ENCODE data around the gene CEP131. TPM values are rescaled to one million over a fixed set of nuclear protein-coding genes. Genes with fewer than 3 reads are reported as not detected.

CEP131 gene
- total and polyA plus RNA-seq, 2 of the 8 experiments (the other 6 are each of a cell fraction or from before 2014, with no cell fraction given) = 5.9 to 23.2 TPM

DNA sequence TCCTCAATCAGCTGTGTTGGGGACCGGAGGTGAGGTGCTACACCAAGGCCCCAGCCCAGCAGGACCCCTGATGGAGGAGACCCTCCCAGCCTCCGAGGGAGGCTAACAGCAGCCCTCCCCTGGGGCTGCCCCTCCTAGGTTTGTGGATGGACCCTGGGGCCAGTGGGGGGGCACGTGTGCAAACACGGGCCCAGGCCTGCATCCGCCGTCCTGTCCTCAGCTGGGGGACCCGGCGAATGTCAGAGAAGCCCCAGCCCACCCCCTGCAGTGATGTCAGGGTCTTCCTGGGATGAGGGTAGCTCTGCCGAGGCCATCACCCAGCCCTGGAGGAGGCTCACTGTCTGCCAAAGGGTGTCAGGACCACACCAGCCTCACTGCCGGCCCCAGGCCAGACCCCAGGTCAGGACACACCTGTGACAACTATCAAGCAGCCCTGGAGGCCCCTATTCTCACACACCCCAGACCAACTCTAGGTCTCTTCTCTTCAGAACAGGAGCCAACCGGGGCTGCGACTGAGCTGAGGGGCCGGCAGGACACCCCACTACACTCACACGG is 26.7 kb downstream of the CEP131 start:
- Histone ChIP-seq H3K23me2 (ENCODE audit: low read depth, low read length) (no peaks in the 10 kb centered on the region), H3K9ac (replicated peaks in 1 of 4; ENCODE audit: extremely low read depth in 1 of 4, low read depth in 3 of 4, low read length in 3 of 4) (no peak overlapping the region), H3K79me1 (ENCODE audit: low read depth, low read length) (no peaks in the 10 kb centered on the region), H3K27ac (ENCODE audit: low read depth, low read length) (no peak overlapping the region), H4K91ac (replicated peaks; ENCODE audit: insufficient read length, low read length) (no peak overlapping the region), H2BK12ac (ENCODE audit: low read depth, low read length) (no peak overlapping the region), H3K14ac (ENCODE audit: insufficient read length) (no peak overlapping the region), H4K5ac (ENCODE audit: insufficient read length, low read depth, low read length) (no peak overlapping the region), H2AFZ (ENCODE audit: low read length) (no peak overlapping the region), H3K56ac (replicated peaks; ENCODE audit: insufficient read length, low read depth, low read length) (no peak overlapping the region), H2BK120ac (replicated peaks; ENCODE audit: low read depth, low read length) (no peak overlapping the region), H3K36me3 (ENCODE audit: control insufficient read depth in 2 of 4, insufficient read depth in 4 of 4, low read length in 3 of 4) (peaks cover 2 to 26% (median 5%) of the 10 kb centered on the region in 4 experiments; a peak in 3 of 8 replicates), H3K27me3 (replicated peaks in 1 of 4; ENCODE audit: control insufficient read depth in 3 of 4, extremely low read depth in 1 of 4, insufficient read depth in 3 of 4, low read length in 3 of 4) (no peaks in the 10 kb centered on the region), H2BK20ac (ENCODE audit: low read length) (no peak overlapping the region), H4K8ac (ENCODE audit: extremely low read depth, insufficient read depth, low read length) (no peak overlapping the region), H3K4me2 (ENCODE audit: insufficient read depth in 1 of 2, low read depth in 2 of 2, low read length in 2 of 2) (no peak overlapping the region), H3K4me3 (ENCODE audit: extremely low read depth in 1 of 4, insufficient read depth in 2 of 4, low read depth in 3 of 4, low read length in 4 of 4) (no peak overlapping the region), H3K4ac (replicated peaks; ENCODE audit: insufficient read length, low read depth, low read length) (no peak overlapping the region), H2BK15ac (ENCODE audit: low read length) (no peak overlapping the region), H3K79me2 (ENCODE audit: control insufficient read depth in 1 of 2, insufficient read depth in 2 of 2, low read length in 2 of 2) (no peaks in the 10 kb centered on the region), H2AK5ac (ENCODE audit: low read depth, low read length) (no peak overlapping the region), H3K18ac (ENCODE audit: extremely low read depth, low read length) (no peak overlapping the region), H4K20me1 (replicated peaks in 1 of 2; ENCODE audit: control insufficient read depth in 1 of 2, insufficient read depth in 2 of 2, low read length in 2 of 2) (peaks cover 0 to 5% of the 10 kb centered on the region in 2 experiments), H3K4me1 (replicated peaks in 1 of 4; ENCODE audit: control insufficient read depth in 3 of 4, insufficient read depth in 4 of 4, low read length in 3 of 4) (no peaks in the 10 kb centered on the region), H3K9me3 (ENCODE audit: insufficient read depth in 2 of 2, low read depth in 1 of 2, low read length in 1 of 2) (no peaks in the 10 kb centered on the region), H3K23ac (ENCODE audit: insufficient read length) (no peak overlapping the region), H2BK5ac (ENCODE audit: low read depth, low read length) (no peak overlapping the region)
- POLR2A ChIA-PET (ENCODE audit: partially characterized antibody) = no interaction called here
- FAIRE-seq (no peak), DNase-seq (ENCODE audit: low read depth in 1 of 2, low spot score in 2 of 2) (no peak)
- 95% methylated on average over 11 of the region's 14 CpGs; no CpG with 5 or more reads in 1 of the 2 experiments for WGBS, 2 experiments (ENCODE audit: extremely low coverage in 1 of 2, insufficient coverage in 1 of 2, insufficient read length in 1 of 2, insufficient replicate concordance in 2 of 2, low coverage in 1 of 2, low lambda C conversion rate in 2 of 2, missing lambda C conversion rate in 1 of 2)
- CTCF ChIA-PET (ENCODE audit: partially characterized antibody) = interaction anchor here (0.7 to 3.7 kb wide), 4 partner anchors 46 to 75 kb away, joined by 3 to 16 read pairs (median 4); no protein-coding TSS in a partner anchor
- TF ChIP-seq TCF12 (IDR thresholded peaks at IDR 0.05; ENCODE audit: low read depth, low read length) = no peak
- no peak for TF ChIP-seq ASH2L (IDR thresholded peaks at IDR 0.05; ENCODE audit: low read length)
- TF ChIP-seq SUZ12 (IDR thresholded peaks at IDR 0.05; ENCODE audit: low read length) = no peak
- TF ChIP-seq GABPA (IDR thresholded peaks at IDR 0.05; ENCODE audit: borderline replicate concordance, insufficient read depth, low read length) = no peak
- TF ChIP-seq KDM4A (IDR thresholded peaks at IDR 0.05; ENCODE audit: low read depth, low read length, severe bottlenecking) = no peak
- TF ChIP-seq JUND (IDR thresholded peaks at IDR 0.05; ENCODE audit: low read length) = no peak
- TF ChIP-seq BCL11A (IDR thresholded peaks at IDR 0.05; ENCODE audit: low read depth in 2 of 2, low read length in 2 of 2) = no peak
- no peak for TF ChIP-seq TBP (IDR thresholded peaks at IDR 0.05; ENCODE audit: low read depth, low read length)
- TF ChIP-seq JUN (IDR thresholded peaks at IDR 0.05; ENCODE audit: low read depth, low read length) = no peak
- TF ChIP-seq, protein P1, sequence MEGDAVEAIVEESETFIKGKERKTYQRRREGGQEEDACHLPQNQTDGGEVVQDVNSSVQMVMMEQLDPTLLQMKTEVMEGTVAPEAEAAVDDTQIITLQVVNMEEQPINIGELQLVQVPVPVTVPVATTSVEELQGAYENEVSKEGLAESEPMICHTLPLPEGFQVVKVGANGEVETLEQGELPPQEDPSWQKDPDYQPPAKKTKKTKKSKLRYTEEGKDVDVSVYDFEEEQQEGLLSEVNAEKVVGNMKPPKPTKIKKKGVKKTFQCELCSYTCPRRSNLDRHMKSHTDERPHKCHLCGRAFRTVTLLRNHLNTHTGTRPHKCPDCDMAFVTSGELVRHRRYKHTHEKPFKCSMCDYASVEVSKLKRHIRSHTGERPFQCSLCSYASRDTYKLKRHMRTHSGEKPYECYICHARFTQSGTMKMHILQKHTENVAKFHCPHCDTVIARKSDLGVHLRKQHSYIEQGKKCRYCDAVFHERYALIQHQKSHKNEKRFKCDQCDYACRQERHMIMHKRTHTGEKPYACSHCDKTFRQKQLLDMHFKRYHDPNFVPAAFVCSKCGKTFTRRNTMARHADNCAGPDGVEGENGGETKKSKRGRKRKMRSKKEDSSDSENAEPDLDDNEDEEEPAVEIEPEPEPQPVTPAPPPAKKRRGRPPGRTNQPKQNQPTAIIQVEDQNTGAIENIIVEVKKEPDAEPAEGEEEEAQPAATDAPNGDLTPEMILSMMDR (IDR thresholded peaks at IDR 0.05; ENCODE audit: control extremely low read depth in 1 of 3, insufficient read depth in 1 of 3, low read depth in 1 of 3, low read length in 3 of 3) = no peak
- no peak for TF ChIP-seq SP1 (IDR thresholded peaks at IDR 0.05; ENCODE audit: low read depth, low read length)

All from H1 (cell line).